ENCODE measurements around the gene RALGAPA2. TPM values are rescaled to one million over a fixed set of nuclear protein-coding genes. Genes with fewer than 3 reads are reported as not detected.

The RALGAPA2 gene
- polyA plus RNA-seq, 1 donor from 2014 or later = 21.8 TPM

DNA sequence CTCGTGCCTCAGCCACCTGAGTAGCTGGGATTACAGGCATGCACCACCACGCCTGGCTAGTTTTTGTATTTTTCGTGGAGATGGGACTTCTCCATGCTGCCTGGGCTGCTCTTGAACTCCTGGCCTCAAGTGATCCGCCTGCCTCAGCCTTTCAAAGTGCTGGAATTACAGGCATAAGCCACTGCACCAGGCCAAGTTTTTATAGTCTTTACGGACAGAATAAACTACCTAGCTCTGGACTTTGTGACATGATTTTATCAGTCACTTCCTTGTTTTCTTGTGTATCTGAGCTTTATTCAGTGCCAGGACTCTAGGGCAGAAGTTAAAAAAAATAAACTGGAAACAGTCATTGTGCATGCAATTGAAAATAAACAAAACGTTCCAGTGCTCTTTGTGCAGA is 46.7 kb upstream of the RALGAPA2 start:
- Histone ChIP-seq H3K79me2 (replicated peaks; ENCODE audit: insufficient read depth, low read length) (no peaks in the 10 kb centered on the region), H3K4me2 (ENCODE audit: low read length) (no peak overlapping the region), H3F3A (ENCODE audit: insufficient read depth, low read length, poor library complexity, severe bottlenecking) (no peaks in the 10 kb centered on the region), H3K9me2 (ENCODE audit: insufficient read depth, low read length) (no peaks in the 10 kb centered on the region), H3K4me3 (ENCODE audit: low read length) (no peak overlapping the region), H3K36me3 (ENCODE audit: insufficient read depth, low read length) (no peaks in the 10 kb centered on the region), H4K20me1 (ENCODE audit: insufficient read depth) (no peaks in the 10 kb centered on the region), H3K9me3 (ENCODE audit: low read length) (no peaks in the 10 kb centered on the region), H3K27ac (ENCODE audit: low read length) (no peak overlapping the region), H3K27me3 (ENCODE audit: insufficient read depth, low read depth, low read length) (no peaks in the 10 kb centered on the region), H2AFZ (ENCODE audit: low read depth, low read length) (no peak overlapping the region), H3K9ac (ENCODE audit: low read length) (no peak overlapping the region)
- TF ChIP-seq EP300 (conservative IDR thresholded peaks at IDR 0.05; ENCODE audit: poor library complexity, severe bottlenecking) (no peak), TAF1 (IDR thresholded peaks at IDR 0.05; ENCODE audit: low read depth) (no peak)
- TF ChIP-seq, protein P1, sequence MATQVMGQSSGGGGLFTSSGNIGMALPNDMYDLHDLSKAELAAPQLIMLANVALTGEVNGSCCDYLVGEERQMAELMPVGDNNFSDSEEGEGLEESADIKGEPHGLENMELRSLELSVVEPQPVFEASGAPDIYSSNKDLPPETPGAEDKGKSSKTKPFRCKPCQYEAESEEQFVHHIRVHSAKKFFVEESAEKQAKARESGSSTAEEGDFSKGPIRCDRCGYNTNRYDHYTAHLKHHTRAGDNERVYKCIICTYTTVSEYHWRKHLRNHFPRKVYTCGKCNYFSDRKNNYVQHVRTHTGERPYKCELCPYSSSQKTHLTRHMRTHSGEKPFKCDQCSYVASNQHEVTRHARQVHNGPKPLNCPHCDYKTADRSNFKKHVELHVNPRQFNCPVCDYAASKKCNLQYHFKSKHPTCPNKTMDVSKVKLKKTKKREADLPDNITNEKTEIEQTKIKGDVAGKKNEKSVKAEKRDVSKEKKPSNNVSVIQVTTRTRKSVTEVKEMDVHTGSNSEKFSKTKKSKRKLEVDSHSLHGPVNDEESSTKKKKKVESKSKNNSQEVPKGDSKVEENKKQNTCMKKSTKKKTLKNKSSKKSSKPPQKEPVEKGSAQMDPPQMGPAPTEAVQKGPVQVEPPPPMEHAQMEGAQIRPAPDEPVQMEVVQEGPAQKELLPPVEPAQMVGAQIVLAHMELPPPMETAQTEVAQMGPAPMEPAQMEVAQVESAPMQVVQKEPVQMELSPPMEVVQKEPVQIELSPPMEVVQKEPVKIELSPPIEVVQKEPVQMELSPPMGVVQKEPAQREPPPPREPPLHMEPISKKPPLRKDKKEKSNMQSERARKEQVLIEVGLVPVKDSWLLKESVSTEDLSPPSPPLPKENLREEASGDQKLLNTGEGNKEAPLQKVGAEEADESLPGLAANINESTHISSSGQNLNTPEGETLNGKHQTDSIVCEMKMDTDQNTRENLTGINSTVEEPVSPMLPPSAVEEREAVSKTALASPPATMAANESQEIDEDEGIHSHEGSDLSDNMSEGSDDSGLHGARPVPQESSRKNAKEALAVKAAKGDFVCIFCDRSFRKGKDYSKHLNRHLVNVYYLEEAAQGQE (IDR thresholded peaks at IDR 0.05; ENCODE audit: borderline replicate concordance) = no peak
- TF ChIP-seq, protein P2, sequence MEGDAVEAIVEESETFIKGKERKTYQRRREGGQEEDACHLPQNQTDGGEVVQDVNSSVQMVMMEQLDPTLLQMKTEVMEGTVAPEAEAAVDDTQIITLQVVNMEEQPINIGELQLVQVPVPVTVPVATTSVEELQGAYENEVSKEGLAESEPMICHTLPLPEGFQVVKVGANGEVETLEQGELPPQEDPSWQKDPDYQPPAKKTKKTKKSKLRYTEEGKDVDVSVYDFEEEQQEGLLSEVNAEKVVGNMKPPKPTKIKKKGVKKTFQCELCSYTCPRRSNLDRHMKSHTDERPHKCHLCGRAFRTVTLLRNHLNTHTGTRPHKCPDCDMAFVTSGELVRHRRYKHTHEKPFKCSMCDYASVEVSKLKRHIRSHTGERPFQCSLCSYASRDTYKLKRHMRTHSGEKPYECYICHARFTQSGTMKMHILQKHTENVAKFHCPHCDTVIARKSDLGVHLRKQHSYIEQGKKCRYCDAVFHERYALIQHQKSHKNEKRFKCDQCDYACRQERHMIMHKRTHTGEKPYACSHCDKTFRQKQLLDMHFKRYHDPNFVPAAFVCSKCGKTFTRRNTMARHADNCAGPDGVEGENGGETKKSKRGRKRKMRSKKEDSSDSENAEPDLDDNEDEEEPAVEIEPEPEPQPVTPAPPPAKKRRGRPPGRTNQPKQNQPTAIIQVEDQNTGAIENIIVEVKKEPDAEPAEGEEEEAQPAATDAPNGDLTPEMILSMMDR (IDR thresholded peaks at IDR 0.05; ENCODE audit: poor library complexity, severe bottlenecking) = no peak

DNA sequence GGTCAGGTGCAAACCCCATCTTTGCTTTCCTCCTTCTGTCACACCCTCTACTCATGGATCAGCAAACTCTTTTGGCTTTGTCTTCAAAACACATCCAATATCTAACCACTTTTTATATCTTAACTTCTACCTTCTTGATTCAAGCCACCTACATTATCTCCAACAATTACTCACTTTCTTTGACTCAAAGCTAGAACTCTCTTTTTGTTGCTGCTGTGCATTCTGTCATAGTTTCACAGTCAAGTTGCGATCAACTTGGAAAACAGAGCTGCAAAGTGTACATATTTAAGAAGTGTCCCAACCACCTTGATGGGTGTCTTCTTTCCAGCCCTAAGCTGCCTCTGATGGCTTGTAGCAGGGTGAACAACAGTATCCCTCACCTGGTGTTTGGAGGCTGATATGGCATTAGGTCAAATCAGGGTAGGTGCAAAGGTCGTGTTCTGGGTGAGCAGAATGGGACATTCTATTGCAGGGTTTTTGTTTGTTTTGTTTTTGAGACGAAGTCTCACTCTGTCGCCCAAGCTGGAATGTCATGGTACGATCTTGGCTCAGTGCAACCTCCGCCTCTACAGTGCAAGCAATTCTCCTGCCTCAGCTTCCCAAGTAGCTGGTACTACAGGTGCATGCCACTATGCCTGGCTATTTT is 43.4 kb upstream of the RALGAPA2 start:
- Histone ChIP-seq H3K36me3 (ENCODE audit: insufficient read depth, low read length) (no peaks in the 10 kb centered on the region), H3K9ac (ENCODE audit: low read length) (no peak overlapping the region), H3K27me3 (ENCODE audit: insufficient read depth, low read depth, low read length) (no peaks in the 10 kb centered on the region), H3K4me2 (ENCODE audit: low read length) (no peak overlapping the region), H4K20me1 (ENCODE audit: insufficient read depth) (no peaks in the 10 kb centered on the region), H3K9me2 (ENCODE audit: insufficient read depth, low read length) (no peaks in the 10 kb centered on the region), H3K9me3 (ENCODE audit: low read length) (no peaks in the 10 kb centered on the region), H3K79me2 (replicated peaks; ENCODE audit: insufficient read depth, low read length) (no peaks in the 10 kb centered on the region), H3K27ac (ENCODE audit: low read length) (no peak overlapping the region), H3K4me3 (ENCODE audit: low read length) (no peak overlapping the region), H2AFZ (ENCODE audit: low read depth, low read length) (no peak overlapping the region), H3F3A (ENCODE audit: insufficient read depth, low read length, poor library complexity, severe bottlenecking) (no peaks in the 10 kb centered on the region)
- no peak for TF ChIP-seq TAF1 (IDR thresholded peaks at IDR 0.05; ENCODE audit: low read depth)
- no peak for TF ChIP-seq EZH2 (IDR thresholded peaks at IDR 0.05; ENCODE audit: borderline replicate concordance, insufficient read depth, low read length, poor library complexity, severe bottlenecking)
- no peak for TF ChIP-seq SMC3 (conservative IDR thresholded peaks at IDR 0.05; ENCODE audit: poor library complexity)
- TF ChIP-seq POLR2AphosphoS5 (IDR thresholded peaks at IDR 0.05) = no peak
- no peak for TF ChIP-seq EP300 (conservative IDR thresholded peaks at IDR 0.05; ENCODE audit: poor library complexity, severe bottlenecking)
- no peak for TF ChIP-seq RAD21 (conservative IDR thresholded peaks at IDR 0.05)
- TF ChIP-seq, protein P2 (IDR thresholded peaks at IDR 0.05; ENCODE audit: poor library complexity, severe bottlenecking) = no peak
- TF ChIP-seq, protein P1 (IDR thresholded peaks at IDR 0.05; ENCODE audit: borderline replicate concordance) = no peak
- TF ChIP-seq MXI1 (conservative IDR thresholded peaks at IDR 0.05; ENCODE audit: poor library complexity, severe bottlenecking) = no peak

Measured in neural cell (in vitro differentiated cells).